Neural progenitor cell (in vitro differentiated cells): ENCODE results near the gene CAPZB. TPM values are rescaled to one million over a fixed set of nuclear protein-coding genes. Genes with fewer than 3 reads are reported as not detected.

Experiments
- DNase-seq: peaks from one replicate; pipeline ENCODE4 v3.0.0-alpha.2; 2016; ENCODE audit warnings: low spot score
- H2AFZ ChIP-seq: fragments of 200-600 bp; sonication (generic); replicated peaks from 2 replicates; pipeline ENCODE4 v1.6.1; 2016; ENCODE audit warnings: antibody characterized with exemption
- H3F3A ChIP-seq: fragments of 200-600 bp; sonication (generic); 2 replicates; pipeline ENCODE4 v1.6.1; 2016; ENCODE audit warnings: antibody characterized with exemption, low read depth
- H3K27ac ChIP-seq: fragments of 200-600 bp; sonication (generic); 2 replicates; pipeline ENCODE4 v1.5.1; 2016; ENCODE audit warnings: mild to moderate bottlenecking
- H3K27me3 ChIP-seq: fragments of 200-600 bp; sonication (generic); 2 replicates; pipeline ENCODE4 v1.6.1; 2016; ENCODE audit warnings: mild to moderate bottlenecking, moderate library complexity
- H3K36me3 ChIP-seq: fragments of 200-600 bp; sonication (generic); 2 replicates; pipeline ENCODE4 v1.5.1; 2016
- H3K4me1 ChIP-seq: fragments of 200-600 bp; sonication (generic); 2 replicates; pipeline ENCODE4 v1.6.1; 2016; ENCODE audit warnings: mixed run types
- H3K4me2 ChIP-seq: fragments of 200-600 bp; sonication (generic); 2 replicates; pipeline ENCODE4 v1.6.1; 2016
- H3K4me3 ChIP-seq: fragments of 200-600 bp; sonication (generic); 2 replicates; pipeline ENCODE4 v1.5.1; 2016
- H3K79me2 ChIP-seq: fragments of 200-600 bp; sonication (generic); 2 replicates; pipeline ENCODE4 v1.6.1; 2016; ENCODE audit warnings: low read depth
- H3K9ac ChIP-seq: fragments of 200-600 bp; sonication (generic); 2 replicates; pipeline ENCODE4 v1.6.1; 2016
- H3K9me3 ChIP-seq: fragments of 200-600 bp; sonication (generic); 2 replicates; pipeline ENCODE4 v1.5.1; 2016; ENCODE audit warnings: low read depth
- H4K20me1 ChIP-seq: fragments of 200-600 bp; sonication (generic); 2 replicates; pipeline ENCODE4 v1.6.1; 2016; ENCODE audit warnings: low read depth
- H3K27ac Mint-ChIP-seq: 3 replicates; pipeline ENCODE4 v1.8.0; 2021; ENCODE audit warnings: mixed read lengths
- H3K27me3 Mint-ChIP-seq: 2 replicates; pipeline ENCODE4 v1.8.0; 2022; ENCODE audit warnings: low read depth, mild to moderate bottlenecking, inconsistent platforms, moderate library complexity, mixed read lengths; ENCODE audit not compliant: insufficient read depth
- H3K36me3 Mint-ChIP-seq: 3 replicates; pipeline ENCODE4 v1.8.0; 2021; ENCODE audit warnings: mixed read lengths
- H3K4me1 Mint-ChIP-seq: 3 replicates; pipeline ENCODE4 v1.8.0; 2021; ENCODE audit warnings: mixed read lengths
- H3K4me3 Mint-ChIP-seq: 3 replicates; pipeline ENCODE4 v1.8.0; 2021; ENCODE audit warnings: mild to moderate bottlenecking, moderate library complexity, mixed read lengths
- H3K9me3 Mint-ChIP-seq: 3 replicates; pipeline ENCODE4 v1.8.0; 2020; ENCODE audit warnings: mixed read lengths
- CTCF ChIP-seq: fragments of 200-600 bp; sonication (generic); IDR thresholded peaks from 2 replicates; pipeline ENCODE4 v1.5.1; 2017; ENCODE audit warnings: antibody characterized with exemption, mild to moderate bottlenecking
- EZH2 ChIP-seq: fragments of 200-600 bp; sonication (generic); IDR thresholded peaks from 2 replicates; pipeline ENCODE4 v1.6.1; 2017; ENCODE audit warnings: antibody characterized with exemption, mild to moderate bottlenecking, moderate library complexity
- EZH2phosphoT487 ChIP-seq: fragments of 200-600 bp; sonication (generic); IDR thresholded peaks from 2 replicates; pipeline ENCODE4 v1.6.1; 2017; ENCODE audit warnings: antibody characterized with exemption
- total RNA-seq: library from RNA; depleted of rRNA; stranded (reverse); fragments of >200 nt; gene quantifications from 2 replicates; pipeline ENCODE4 v1.2.3, GENCODE V29; 2015; ENCODE audit warnings: low replicate concordance

Gene CAPZB
- total RNA-seq, 1 donor from 2014 or later, result 134 TPM

DNA sequence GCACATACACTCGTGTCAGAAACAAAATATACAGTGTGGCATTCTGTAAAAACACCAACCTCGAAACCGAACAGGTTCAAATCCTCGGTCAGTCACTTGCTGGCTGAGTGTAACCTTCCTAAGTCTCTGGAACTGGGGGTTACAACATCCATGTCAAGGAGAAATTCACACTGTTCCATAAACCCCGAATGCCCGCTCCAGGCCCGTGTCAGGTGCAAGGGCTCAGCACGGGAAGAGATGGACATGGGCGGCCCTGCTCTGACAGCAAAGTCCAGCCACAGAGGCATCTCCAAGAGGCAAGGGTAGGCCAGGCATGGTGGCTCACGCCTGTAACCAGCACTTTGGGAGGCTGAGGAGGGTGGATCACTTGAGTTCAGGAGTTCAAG is 93.8 kb downstream of the CAPZB start:
- DNase-seq, result no peak
- Histone ChIP-seq H3F3A (peaks cover 22% of the 10 kb centered on the region), H3K27me3 (no peaks in the 10 kb centered on the region), H3K4me2 (no peak overlapping the region), H3K9ac (no peak overlapping the region), H4K20me1 (peaks cover 44% of the 10 kb centered on the region), H3K36me3 (no peaks in the 10 kb centered on the region), H3K4me1 (peaks cover 19% of the 10 kb centered on the region), H2AFZ (no peak overlapping the region), H3K9me3 (no peaks in the 10 kb centered on the region), H3K79me2 (peaks cover 74% of the 10 kb centered on the region), H3K27ac (no peak overlapping the region), H3K4me3 (no peak overlapping the region)
- Mint-ChIP-seq H3K27ac (no peak overlapping the region), H3K9me3 (no peaks in the 10 kb centered on the region), H3K36me3 (no peaks in the 10 kb centered on the region), H3K4me3 (no peak overlapping the region), H3K4me1 (peaks cover 32% of the 10 kb centered on the region), H3K27me3 (peaks cover 10% of the 10 kb centered on the region)
- TF ChIP-seq EZH2phosphoT487, result no peak
- no peak for TF ChIP-seq CTCF
- TF ChIP-seq EZH2, result no peak

DNA sequence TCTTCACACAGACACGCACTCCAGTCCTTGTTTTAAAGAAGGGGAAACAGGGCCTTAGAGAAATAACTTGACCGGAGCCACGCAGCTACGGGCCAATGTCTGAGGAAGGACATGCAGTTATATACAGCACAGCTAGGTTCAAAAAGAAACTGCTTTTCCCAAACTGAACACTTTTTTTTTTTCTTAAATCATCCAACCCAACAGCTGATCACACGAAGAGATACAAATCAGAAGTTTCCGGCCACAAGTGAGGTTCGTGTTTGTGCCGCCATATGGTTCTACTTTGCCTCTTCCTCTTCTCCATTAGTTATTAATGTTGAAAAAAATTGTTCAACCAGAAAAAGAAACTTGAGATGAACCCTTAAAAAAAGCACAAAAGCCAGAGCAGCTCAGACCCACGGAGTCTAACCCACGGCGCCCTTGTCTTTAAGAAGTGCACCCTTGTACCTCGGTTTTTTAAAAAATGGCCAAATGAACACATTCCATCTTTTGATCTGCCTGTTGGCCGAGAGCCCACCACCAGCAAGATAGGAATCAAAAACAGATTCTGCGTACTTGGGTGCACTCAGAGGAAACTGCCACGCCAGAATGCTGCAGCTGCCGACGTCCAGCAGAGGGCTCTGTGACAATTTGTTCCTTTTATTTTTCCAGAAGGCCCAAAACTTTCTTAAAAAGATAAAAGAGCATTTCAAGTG is 94.3 kb downstream of the CAPZB start:
- peaks cover 18% of the 10 kb centered on the region for H3F3A ChIP-seq
- H3K36me3 ChIP-seq, result no peaks in the 10 kb centered on the region
- H3K27ac ChIP-seq, result no peak overlapping the region
- H3K4me2 ChIP-seq, result no peak overlapping the region
- H3K27me3 ChIP-seq, result no peaks in the 10 kb centered on the region
- Mint-ChIP-seq H3K9me3 (no peaks in the 10 kb centered on the region), H3K27me3 (peaks cover 10% of the 10 kb centered on the region), H3K4me1 (peaks cover 31% of the 10 kb centered on the region), H3K36me3 (no peaks in the 10 kb centered on the region), H3K27ac (peak overlapping the region; percentile 1), H3K4me3 (no peak overlapping the region)
- peaks cover 68% of the 10 kb centered on the region for H3K79me2 ChIP-seq
- peak; percentile 54 for DNase-seq
- H3K4me3 ChIP-seq, result no peak overlapping the region
- H4K20me1 ChIP-seq, result peaks cover 47% of the 10 kb centered on the region
- peaks cover 15% of the 10 kb centered on the region for H3K4me1 ChIP-seq
- peak; percentile 83 for TF ChIP-seq CTCF
- TF ChIP-seq EZH2phosphoT487, result no peak
- TF ChIP-seq EZH2, result no peak
- H2AFZ ChIP-seq, result no peak overlapping the region
- H3K9ac ChIP-seq, result no peak overlapping the region
- H3K9me3 ChIP-seq, result no peaks in the 10 kb centered on the region

DNA sequence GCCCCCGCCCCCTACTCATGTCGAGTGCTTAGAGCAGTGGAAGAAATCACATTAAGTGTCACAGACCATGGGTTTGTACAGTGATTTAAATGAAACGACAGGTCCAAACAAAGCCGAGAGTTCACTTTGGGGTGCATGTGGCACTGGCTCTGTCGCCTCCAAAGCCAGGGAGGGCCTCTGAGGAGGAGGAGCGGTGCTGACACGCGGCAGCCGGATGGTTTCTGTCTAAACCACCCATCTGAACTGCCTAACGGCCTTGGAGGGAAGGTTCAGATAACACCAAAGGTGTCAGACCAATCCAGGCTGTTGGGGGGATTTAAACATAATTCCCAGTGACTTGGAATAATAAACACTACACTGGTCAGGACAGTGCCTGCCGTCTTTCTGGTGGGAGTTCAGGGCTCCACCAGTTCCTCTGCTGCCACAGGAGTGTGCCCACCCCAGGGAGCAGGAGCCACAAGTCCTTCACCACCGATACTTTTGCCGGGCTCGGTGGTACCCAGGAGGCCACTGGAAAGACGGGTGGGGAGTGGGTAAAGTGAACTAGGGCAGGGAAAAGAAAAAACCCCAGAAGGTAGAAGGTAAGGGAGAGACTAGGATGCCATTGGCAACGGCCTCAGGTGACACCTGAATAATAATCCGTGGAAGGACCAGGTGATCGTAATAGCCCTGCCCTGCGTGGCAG is 95.0 kb downstream of the CAPZB start:
- no peak overlapping the region for H3K4me3 Mint-ChIP-seq

More for the DNA sequence above, 95.0 kb downstream of the CAPZB start:
- H3K27ac ChIP-seq, result no peak overlapping the region
- peaks cover 11% of the 10 kb centered on the region for H3F3A ChIP-seq
- peaks cover 63% of the 10 kb centered on the region for H3K79me2 ChIP-seq
- Mint-ChIP-seq H3K9me3 (no peaks in the 10 kb centered on the region), H3K36me3 (peaks cover 3% of the 10 kb centered on the region), H3K27me3 (peaks cover 10% of the 10 kb centered on the region), H3K27ac (no peak overlapping the region), H3K4me1 (peaks cover 24% of the 10 kb centered on the region)
- no peaks in the 10 kb centered on the region for H3K27me3 ChIP-seq
- no peaks in the 10 kb centered on the region for H3K9me3 ChIP-seq
- peaks cover 8% of the 10 kb centered on the region for H3K4me1 ChIP-seq
- no peak for TF ChIP-seq EZH2
- TF ChIP-seq EZH2phosphoT487, result no peak
- TF ChIP-seq CTCF, result no peak
- H3K4me2 ChIP-seq, result no peak overlapping the region
- no peak overlapping the region for H2AFZ ChIP-seq
- H4K20me1 ChIP-seq, result peaks cover 40% of the 10 kb centered on the region
- H3K36me3 ChIP-seq, result no peaks in the 10 kb centered on the region
- no peak for DNase-seq
- no peak overlapping the region for H3K4me3 ChIP-seq
- H3K9ac ChIP-seq, result no peak overlapping the region
